GM18868 (cell line): ENCODE data around the gene BCHE.
"Not testable (repeated sequence)": the region's sequence is repeated elsewhere in the genome, so short reads cannot be mapped to it uniquely, and the experiment has no call there.

ENCODE experiments used
- ATAC-seq: cut with Tn5 transposase; IDR thresholded peaks from one replicate; pipeline ENCODE4 v1.9.1; 2021; ENCODE audit warnings: mild to moderate bottlenecking, moderate library complexity; ENCODE audit not compliant: unreplicated experiment

Gene BCHE

DNA sequence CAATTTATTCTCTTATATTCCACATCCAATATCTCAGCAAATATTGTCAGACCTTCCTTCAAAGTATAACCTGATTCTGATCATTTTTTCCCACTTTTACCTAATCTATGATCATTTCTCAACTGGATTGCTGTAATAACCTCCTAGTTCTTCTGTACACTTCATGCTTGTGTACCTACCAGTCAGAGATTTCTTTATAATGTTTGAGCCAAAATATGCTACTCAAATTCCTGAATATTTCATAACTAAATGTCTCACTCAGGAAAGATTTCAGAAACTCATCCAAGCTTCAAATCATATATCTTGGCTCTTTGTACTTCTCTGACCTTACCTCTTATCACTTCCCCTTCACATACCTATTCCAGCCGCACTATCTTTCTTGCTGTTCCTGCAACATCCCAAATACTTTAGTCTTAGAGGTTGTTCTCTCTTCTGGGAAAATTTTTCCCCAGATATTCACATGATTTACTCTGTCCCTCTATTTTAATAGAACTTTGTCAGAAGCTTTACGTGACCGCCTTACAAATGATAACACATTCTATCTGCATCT lies 20.0 kb downstream of the BCHE start:
- no peak for ATAC-seq

DNA sequence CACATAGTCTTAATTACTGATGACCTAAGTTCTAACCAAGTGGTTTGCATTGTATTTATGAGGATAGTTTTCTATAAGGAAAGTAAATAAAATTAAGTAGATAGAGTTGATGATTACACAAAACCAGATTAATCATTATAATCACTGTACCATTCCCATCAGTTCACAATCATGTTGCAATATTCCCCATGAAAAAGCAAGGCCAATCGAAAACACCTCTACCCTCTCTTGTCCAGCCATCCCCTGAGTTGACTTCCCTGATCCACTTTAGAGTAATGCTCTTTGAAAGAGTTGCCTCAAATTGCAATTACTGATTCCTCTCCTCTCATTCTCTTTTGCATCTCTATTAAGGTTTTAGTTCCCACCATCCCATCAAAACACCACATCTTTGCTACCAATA lies 21.0 kb downstream of the BCHE start:
- ATAC-seq = no peak

DNA sequence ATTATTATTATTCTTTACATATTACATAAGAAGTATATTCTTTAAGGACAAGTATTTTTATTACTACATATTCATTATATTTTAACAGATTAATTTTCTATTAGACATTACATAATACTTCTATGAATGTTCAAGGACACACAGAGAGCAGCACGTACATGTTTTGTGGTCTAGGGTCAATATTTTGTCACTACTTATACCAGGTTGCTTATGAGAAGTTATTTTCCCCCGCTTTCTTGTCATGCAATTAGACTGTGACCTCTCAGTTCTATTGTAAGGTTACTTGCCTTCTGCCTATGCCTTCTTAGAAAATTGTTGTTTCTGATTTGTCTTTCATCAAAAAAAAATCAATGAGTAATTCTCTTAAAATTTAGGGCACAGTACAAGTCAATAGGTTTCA lies 21.5 kb downstream of the BCHE start:
- ATAC-seq = no peak

DNA sequence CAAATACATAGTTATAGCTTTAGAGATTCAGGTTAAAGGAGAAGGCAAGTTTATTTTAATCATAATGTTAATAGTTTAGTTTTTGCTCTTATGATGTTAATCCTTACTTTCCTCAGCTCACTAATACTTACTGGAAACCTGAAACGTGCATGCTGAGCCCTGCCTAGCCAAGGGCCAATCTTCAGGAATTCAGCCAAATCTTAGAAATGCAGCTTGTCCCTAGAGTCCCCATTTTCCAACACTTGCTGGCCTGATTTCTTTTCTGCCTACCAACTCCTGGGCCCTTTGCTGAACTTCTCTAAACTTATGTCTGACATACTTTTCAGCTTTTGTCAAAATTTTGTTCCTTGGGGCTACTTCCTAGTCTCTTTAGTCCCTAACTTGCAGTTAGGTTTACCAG lies 22.8 kb downstream of the BCHE start:
- no peak for ATAC-seq

DNA sequence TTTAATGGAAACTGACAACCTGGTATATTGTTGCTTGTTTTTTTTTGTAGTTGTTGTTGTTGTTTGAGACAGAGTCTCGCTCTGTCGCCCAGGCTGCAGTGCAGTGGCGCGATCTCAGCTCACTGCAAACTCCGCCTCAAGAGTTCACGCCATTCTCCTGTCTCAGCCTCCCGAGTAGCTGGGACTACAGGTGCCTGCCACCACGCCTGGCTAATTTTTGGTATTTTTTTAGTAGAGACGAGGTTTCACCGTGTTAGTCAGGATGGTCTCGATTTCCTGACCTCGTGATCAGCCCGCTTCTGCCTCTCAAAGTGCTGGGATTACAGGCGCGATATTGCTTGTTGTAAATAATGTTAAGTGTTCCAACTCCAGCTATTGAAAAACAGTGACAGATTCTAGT lies 29.3 kb downstream of the BCHE start:
- ATAC-seq = not testable (repeated sequence)

DNA sequence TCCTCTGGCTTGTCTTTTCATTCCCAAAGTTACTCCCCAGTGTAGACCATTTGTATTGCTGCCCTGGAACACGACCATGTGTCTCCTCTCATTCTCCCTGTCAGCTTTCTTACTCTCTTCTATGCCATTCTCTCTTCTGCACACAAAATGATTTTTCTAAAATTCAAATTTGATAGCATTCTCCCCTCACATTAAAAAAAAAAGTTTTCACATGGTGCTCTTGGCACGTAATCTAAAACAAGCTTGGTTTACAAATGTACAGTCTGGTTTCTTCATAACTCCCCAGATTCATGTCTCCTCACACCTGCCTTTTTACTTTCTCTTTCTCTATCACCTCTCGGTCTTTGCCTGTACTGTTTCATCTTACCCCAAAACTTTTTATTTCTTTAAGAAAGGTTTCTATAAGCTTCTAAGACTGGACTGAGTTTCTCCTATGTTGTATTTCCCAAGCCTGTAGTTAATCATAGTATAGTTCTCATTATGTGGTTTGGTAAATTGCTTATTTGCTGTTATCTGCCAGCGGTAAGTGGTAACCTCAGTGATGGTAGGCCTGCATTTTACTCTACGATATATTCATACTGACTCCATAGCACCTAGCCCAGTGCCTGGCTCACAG lies 31.2 kb downstream of the BCHE start:
- peak; percentile 85 for ATAC-seq

DNA sequence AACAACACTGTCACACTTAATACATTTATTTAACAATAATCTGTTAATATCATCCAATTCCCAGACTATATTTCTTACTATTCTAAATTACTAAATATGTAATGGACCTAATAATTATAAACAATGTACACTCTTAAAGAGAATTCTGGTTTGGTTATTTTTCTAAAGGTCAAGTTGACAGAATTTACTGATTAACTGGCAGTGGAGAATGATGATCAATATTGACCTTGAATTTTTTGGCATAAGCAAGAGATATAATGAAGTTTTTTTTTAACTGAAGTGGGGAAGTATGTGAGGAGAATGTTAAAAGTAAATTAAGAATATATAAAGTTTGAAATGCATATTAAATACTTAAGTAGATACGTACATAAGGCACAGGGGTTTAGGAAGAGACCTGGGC lies 33.8 kb downstream of the BCHE start:
- ATAC-seq = no peak

DNA sequence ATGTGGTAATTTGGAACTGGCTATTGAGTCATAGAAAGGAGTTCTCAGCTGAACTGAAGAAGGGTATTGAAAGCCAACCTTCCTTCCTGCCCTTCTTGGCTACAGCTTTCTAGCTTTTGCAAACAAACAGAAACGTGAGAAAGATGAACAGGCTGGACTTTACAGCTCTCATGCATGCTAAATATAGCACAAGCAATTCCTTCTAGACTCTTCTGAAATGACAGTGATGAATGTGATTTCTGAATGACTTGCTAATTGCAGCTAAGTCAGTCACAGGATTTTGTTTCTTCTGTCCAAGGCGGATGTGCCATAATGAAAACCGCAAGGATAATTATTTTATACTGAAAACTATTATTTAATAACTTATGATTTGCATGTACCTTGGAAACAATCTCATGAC lies 36.3 kb downstream of the BCHE start:
- peak; percentile 52 for ATAC-seq

DNA sequence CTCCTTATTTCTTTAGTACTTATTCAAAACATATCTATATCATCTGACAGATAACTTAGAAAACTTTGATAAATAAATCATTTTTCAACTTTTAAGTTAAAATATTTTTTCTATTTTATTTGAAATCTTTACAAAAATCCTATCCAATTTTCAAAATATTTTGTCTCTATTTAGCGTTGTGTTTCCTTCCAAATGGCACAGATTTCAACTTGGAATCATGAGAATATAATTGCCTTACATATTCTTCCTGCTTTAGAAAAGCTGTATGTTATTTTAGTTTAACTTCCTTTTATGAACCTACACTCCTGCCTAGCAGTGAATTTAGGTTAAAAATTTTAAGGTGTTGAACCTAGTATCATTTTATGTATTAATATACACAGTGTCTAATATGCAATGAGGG lies 38.2 kb downstream of the BCHE start:
- ATAC-seq = no peak

DNA sequence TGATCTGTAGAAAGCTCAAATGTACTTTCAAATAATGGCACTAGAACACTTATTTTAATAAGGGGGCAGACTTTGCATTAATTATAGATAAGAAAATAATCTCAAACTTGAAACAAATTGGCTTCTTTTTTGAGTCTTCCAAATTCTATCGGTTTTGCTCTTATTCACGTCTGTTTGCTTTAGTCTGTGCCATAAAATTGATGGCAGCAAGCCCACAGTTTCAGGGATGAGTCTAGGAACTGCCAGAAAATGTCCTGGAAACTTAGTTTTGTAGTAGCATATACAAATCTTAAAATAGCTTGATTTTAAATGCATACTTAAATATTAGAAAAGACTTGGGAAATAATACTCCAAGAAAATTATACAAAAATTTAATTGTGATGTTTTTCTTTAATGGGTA lies 39.7 kb downstream of the BCHE start:
- ATAC-seq = no peak

DNA sequence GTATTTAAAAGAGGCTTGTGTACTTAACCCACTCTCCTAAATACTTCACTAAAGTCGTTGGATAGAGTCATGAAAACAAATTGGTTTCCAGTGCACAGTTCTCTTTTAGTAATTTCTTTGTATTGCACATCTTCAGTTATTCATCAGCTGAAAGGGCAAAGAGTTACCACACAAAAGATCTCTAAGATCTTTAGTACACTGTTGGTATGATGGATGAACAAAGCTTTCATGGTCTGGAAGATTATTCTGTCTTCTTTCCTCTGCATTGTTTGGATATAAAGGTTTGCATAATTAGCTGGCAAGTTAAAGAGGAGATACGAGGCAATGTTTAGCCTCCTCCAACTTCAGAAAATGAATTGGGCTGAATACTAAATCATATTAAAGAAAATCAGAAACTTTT lies 40.5 kb downstream of the BCHE start:
- ATAC-seq = no peak

DNA sequence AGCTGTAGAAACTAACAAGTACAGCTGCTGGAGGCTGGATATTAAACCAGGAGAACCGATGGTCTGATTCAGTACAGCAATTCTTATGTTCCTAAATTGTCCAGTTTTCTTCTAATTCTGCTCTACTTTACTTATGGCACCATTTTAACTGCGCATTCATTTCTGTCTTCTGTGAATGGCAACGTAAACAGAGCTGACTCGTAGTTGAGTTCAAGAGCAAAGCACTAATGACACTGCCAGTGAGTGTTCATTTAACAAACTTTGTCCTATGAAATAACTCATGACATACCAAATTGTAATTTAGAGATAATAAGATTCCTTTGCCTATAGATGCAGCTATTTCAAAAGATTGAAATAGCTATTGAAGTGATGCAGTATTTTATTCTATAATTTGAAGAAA lies 48.7 kb downstream of the BCHE start:
- ATAC-seq = no peak

DNA sequence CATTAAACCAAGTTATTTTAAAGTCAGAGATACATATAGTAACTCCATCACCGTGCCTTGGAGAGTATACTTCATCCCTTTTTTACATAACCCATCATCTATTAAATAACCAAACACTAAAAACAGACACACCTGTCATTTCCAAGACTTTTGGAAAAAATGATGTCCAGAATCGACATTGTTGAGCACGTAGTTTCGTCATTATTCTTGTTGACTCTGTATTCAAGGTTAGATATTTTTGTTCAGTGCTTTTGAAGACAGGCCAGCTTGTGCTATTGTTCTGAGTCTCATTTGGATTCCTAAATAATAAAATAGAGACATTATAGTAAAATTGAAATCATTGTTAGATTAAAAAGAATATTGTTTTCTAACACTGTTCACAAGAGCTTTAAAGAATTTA lies 51.2 kb downstream of the BCHE start:
- ATAC-seq = no peak

DNA sequence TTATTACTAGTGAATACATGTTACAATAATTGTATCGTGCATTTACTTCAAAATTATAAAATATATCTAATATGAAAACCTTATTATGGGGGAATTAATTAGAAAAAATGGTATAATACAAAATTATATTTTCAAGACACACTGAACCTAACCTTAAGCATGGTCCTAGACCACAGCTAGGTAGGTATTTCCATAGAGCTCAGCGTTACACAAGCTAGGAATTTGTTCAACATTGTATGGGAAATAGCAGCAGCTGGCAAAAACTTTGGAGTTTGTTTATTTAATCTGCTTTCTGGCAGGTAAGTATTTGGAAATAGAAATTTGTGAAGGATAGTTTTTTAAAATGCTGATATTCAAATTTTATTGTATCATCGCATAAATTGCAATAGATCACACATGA lies 52.9 kb downstream of the BCHE start:
- ATAC-seq = no peak

DNA sequence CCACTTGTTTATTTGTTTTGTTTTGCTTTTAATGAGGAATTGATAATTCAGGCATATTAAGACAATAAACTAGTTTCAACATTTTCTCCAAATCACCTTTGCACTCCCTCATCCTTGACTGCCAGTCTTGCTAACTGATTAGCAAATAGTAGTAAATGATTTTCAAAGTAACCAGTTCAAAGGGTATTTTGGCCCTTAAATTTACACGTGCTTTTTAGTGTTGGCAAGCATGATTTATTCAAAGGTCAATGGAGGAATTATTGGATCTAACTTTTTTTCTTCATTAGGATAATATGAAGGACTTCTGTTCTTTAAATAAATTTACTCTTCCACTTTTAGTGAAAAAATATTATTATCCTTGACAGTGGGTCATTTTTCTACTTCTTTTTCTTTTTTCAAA lies 53.8 kb downstream of the BCHE start:
- no peak for ATAC-seq

DNA sequence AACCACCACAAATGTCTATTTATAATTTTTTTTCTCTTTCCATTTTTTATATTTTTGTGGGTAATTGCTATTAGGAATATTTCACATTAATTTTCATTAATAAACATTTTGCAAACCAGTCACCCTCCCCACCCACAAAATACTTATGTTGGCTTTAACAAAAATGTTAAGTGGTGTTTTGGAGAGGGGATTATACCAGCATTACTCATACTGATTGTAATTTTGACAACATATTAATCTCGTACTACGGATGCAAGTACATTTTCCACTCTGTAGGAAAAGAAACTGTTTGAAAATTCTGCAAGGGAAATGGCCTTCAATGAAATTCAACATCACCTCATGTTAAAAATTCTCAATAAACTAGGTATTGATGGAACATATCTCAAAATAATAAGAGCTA lies 58.3 kb downstream of the BCHE start:
- no peak for ATAC-seq

DNA sequence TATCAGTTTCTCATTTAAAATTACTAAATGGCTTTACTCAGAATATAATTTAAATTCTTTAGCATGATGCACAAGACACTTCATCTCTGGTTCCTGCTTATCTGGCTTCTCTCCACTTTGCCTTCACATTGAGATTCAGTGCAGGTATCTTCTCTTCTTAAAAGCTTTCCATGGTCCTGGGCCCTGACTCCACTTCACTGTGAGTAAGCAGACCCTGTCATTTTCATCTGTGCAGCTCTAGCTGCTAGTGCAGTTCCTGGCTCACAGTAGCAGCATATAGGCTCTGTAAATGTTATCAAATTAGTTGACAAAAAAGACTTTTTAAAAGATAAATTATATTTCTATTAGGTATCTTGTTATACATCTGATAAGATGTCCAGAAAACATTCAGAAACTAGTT lies 58.8 kb downstream of the BCHE start:
- ATAC-seq = no peak

DNA sequence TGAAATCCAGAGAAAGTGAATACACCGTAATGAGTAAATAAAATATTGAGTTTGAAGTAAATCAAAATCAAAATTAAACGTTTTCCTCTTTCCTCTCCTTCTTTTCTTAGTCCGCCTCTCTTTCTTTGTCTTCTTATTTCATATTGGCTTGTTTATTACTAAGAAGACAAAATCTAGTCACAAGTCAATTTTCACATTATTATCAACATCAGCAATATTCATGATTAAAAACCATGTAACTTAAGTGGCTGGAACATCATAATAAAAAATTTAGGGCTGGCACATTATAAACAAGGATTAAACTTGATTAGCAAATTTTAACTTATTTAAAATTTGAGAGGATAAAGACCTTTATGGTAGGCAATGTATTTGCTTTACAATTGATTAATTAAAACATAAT lies 61.4 kb downstream of the BCHE start:
- no peak for ATAC-seq

DNA sequence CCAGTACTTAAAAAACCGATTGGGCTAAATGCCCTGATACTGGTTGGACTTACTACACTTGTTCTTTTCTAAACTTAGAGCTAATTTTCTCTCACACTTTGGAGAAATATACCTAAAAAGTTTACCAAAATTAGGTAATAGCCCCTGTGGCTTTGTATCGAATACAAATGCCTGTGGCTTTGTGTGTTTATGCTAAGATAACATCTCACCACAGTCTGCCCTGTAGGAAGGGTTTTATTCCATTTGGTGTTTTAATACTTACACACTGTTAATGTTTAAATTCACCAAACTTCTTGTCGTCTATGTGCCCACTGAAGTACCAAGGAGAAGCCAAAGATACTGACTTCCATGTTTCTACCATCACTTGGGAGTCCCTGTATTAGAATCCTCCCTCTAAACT lies 66.4 kb downstream of the BCHE start:
- no peak for ATAC-seq

DNA sequence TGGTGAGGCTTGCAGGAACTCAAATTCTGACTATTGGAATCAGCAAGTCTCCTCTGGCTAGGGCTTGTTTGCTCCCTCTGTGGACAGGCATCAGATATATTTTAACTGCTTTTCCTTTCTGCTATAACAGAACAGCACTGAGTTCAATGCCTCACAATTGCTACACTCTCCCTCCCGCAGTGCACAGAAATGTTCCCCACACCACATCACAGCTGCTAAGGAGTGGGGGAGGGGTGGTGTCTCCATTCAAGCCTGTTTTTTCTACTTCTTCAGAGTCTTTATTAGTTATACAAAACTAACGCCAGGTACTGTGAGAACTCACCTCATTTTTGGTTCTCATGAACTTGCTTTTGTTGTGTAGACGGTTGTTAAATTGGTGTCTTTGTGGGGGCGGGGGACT lies 68.5 kb downstream of the BCHE start:
- ATAC-seq = no peak

DNA sequence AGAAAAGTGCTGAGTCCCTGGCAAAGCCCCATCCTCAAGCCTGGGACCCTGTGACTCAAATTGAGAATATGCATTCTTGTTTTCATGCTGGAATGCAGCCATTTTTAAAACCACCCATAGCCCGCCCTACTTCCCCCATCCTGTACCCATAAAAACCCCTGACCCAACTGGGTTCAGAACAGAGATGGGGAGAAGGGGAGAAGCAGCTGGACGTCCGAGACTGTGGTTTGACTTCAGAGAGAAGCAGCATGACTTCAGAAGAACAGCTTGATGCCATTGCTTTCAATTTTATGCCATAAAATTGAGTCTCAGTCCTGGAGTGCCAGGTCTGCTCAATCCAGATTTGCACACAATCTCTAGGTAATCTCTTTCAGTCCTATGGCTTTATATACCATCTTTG lies 78.2 kb downstream of the BCHE start:
- ATAC-seq = no peak

DNA sequence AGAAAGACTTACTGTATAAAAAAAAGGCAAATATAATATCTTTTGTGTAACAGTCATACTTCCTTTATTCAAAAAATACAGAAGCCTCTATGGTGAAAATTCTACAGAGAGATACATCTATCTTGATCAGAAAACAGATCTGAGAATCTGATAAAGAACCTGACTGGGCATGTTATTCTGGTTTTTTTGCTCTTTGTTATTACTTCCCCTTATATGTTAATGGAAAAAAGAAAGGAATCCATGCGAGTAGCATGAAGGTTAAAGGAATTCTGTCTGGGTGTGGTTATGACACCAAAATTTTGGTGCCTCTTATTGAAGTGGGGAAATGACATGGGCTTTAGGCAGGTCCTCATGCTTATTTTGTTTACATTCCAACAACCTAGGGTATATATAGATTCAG lies 81.7 kb downstream of the BCHE start:
- no peak for ATAC-seq

DNA sequence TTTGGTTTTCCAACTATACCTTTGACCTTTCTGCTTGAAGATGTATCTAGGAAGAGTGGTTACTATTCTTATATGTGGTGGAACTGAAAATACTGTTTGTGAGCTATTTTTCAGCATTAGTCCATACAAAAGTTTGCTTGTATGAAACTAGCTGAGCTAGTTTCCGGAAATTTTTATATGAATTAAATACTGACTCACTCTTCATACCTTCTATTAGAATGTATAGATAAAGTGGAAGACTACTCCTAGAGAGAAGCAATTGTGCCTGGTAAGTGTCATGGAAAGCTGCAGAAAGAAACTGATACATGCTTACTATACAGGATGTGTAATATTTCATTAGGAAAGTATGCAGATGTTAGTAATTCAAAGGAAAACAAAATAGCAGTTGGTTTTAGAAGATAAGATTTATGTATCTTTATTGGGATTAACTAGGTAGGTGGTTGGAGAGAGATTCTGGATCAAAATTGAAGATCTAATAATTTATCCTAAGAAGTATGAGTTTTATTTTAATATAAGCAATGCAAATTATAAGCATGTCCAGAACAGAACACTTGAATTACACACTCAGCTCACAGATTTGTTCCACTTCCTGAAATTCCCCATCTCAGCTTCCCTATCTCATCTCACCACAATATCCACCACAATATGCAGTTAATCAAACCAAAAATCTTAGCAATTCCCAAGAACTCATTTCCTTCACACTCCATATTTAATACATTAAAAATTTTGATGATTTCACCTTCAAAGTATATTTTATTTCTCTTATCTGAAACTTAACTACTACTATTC lies 82.8 kb downstream of the BCHE start:
- ATAC-seq = no peak
